K562 (cell line): ENCODE measurements around the gene F11R. TPM values are rescaled to one million over a fixed set of nuclear protein-coding genes. Genes with fewer than 3 reads are reported as not detected.

Experiments
- ATAC-seq: fragments of 200-7000 bp; cut with Tn5 transposase; 3 replicates; pipeline ENCODE4 v1.9.1; 2020; ENCODE audit warnings: moderate library complexity
- BruUV-seq: library from RNA; stranded (reverse); fragments of 400-500 nt; replicated peaks from 2 replicates; lab custom pipeline; 2021; lab: Mats Ljungman, UMichigan
- CTCF ChIA-PET: fragments of 300-600 bp; formaldehyde crosslinking; extraction: SDS; loops from one replicate; lab custom pipeline; 2021; ENCODE audit warnings: low intra/inter-chr PET ratio; lab: Yijun Ruan, JAX
- POLR2A ChIA-PET: fragments of 300-600, 350-650 bp; sonication (Branson Sonifier 250); formaldehyde crosslinking; extraction: SDS; loops from one replicate; lab custom pipeline; 2021; ENCODE audit warnings: antibody characterized with exemption, inconsistent platforms; lab: Yijun Ruan, JAX
- DNase-seq, 4 experiments: peaks; one replicate each; pipeline versions ENCODE4 v3.0.0 to v3.0.0-alpha.2; 2011 to 2018; ENCODE audit warnings: low spot score in 3 of 4, mixed read lengths in 3 of 4; ENCODE audit errors: extremely low read depth in 1 of 4
- FAIRE-seq: peaks from 2 replicates; lab custom pipeline; 2011; peaks lifted over from hg19 to GRCh38; lab: Jason Lieb, UNC
- H2AFZ ChIP-seq: 2 replicates; pipeline ENCODE4 v1.6.0; 2011; ENCODE audit warnings: low read depth, low read length, control low read depth, inconsistent platforms
- H3K27ac ChIP-seq: fragments of 200-600 bp; 3 replicates; pipeline ENCODE4 v1.8.0; 2011; ENCODE audit warnings: low read depth, mild to moderate bottlenecking, control low read depth, inconsistent platforms, low read length, moderate library complexity, mixed read lengths; ENCODE audit errors: extremely low read depth
- H3K27me3 ChIP-seq, 2 experiments: fragments of 300-600 bp in 1 of 2; 2 replicates in 1 of 2; 3 replicates in 1 of 2; pipeline versions ENCODE4 v1.6.0 to v1.8.0; 2011; ENCODE audit warnings: inconsistent platforms in 2 of 2, low read length in 2 of 2, mild to moderate bottlenecking in 1 of 2, mixed read lengths in 1 of 2, moderate library complexity in 1 of 2; ENCODE audit not compliant: control insufficient read depth in 2 of 2, insufficient read depth in 2 of 2
- H3K36me3 ChIP-seq: fragments of 300-600 bp; 3 replicates; pipeline ENCODE4 v1.8.0; 2011; ENCODE audit warnings: mild to moderate bottlenecking, low read length, inconsistent platforms; ENCODE audit not compliant: control insufficient read depth, insufficient read depth
- H3K4me1 ChIP-seq, 2 experiments: fragments of 200-600 bp in 1 of 2; replicated peaks in 1 of 2; 2 replicates in 1 of 2; 3 replicates in 1 of 2; pipeline versions ENCODE4 v1.5.1 to v1.8.0; 2011; ENCODE audit warnings: inconsistent platforms in 2 of 2, low read length in 2 of 2, mild to moderate bottlenecking in 1 of 2, mixed read lengths in 1 of 2, moderate library complexity in 1 of 2; ENCODE audit not compliant: control insufficient read depth in 2 of 2, insufficient read depth in 2 of 2
- H3K4me2 ChIP-seq: 2 replicates; pipeline ENCODE4 v1.6.1; 2011; ENCODE audit warnings: low read length, control low read depth, inconsistent platforms, mixed read lengths; ENCODE audit not compliant: insufficient read depth
- H3K4me3 ChIP-seq: fragments of 200-600 bp; sonication (generic), shearing (Covaris generic); 2 replicates; pipeline ENCODE4 v1.5.1; 2016; ENCODE audit warnings: control low read depth, inconsistent platforms
- H3K79me2 ChIP-seq: fragments of 200-600 bp; 3 replicates; pipeline ENCODE4 v1.8.0; 2011; ENCODE audit warnings: low read length, inconsistent platforms; ENCODE audit not compliant: control insufficient read depth, insufficient read depth
- H3K9ac ChIP-seq, 2 experiments: 2 replicates each; pipeline versions ENCODE4 v1.6.0 to v1.6.1; 2011; ENCODE audit warnings: low read depth in 2 of 2, low read length in 2 of 2, control low read depth in 1 of 2, inconsistent platforms in 1 of 2, mild to moderate bottlenecking in 1 of 2, mixed read lengths in 1 of 2; ENCODE audit not compliant: insufficient read depth in 1 of 2
- H3K9me1 ChIP-seq: one replicate; pipeline ENCODE4 v1.6.0; 2011; ENCODE audit warnings: inconsistent platforms, mild to moderate bottlenecking, low read length, moderate library complexity; ENCODE audit not compliant: control insufficient read depth, insufficient read depth
- H3K9me3 ChIP-seq: replicated peaks from 2 replicates; pipeline ENCODE4 v1.5.1; 2011; ENCODE audit warnings: low read depth, low read length, inconsistent platforms; ENCODE audit not compliant: control insufficient read depth, insufficient read depth
- H4K20me1 ChIP-seq: replicated peaks from 2 replicates; pipeline ENCODE4 v1.6.1; 2011; ENCODE audit warnings: low read length, inconsistent platforms, mixed read lengths; ENCODE audit not compliant: control insufficient read depth, insufficient read depth
- ATF7 ChIP-seq: fragments of 450-650 bp; IDR thresholded peaks from 2 replicates; pipeline ENCODE4 v1.7.1; 2014; ENCODE audit warnings: mild to moderate bottlenecking, moderate library complexity
- CC2D1A ChIP-seq: fragments of 450-650 bp; IDR thresholded peaks from 2 replicates; pipeline ENCODE4 v1.6.1; 2017; ENCODE audit warnings: mild to moderate bottlenecking
- CREB5 ChIP-seq: fragments of 250-450 bp; sonication (Bioruptor Pico); IDR thresholded peaks from 2 replicates; pipeline ENCODE4 v1.5.0; 2020; ENCODE audit warnings: mild to moderate bottlenecking
- DMBX1 ChIP-seq: fragments of 250-450 bp; sonication (Bioruptor Pico); IDR thresholded peaks from 2 replicates; pipeline ENCODE4 v1.8.0; 2022; ENCODE audit warnings: inconsistent platforms, mild to moderate bottlenecking, moderate library complexity, borderline replicate concordance
- EWSR1 ChIP-seq: fragments of 450-650 bp; IDR thresholded peaks from 2 replicates; pipeline ENCODE4 v1.6.1; 2018; ENCODE audit warnings: borderline replicate concordance, mild to moderate bottlenecking, low read depth, moderate library complexity; ENCODE audit not compliant: partially characterized antibody
- HDAC6 ChIP-seq: IDR thresholded peaks from 2 replicates; pipeline ENCODE4 v1.6.1; 2012; ENCODE audit warnings: low read depth, mild to moderate bottlenecking, control low read depth, inconsistent platforms, low read length, moderate library complexity
- KLF1 ChIP-seq: fragments of 450-650 bp; IDR thresholded peaks from 2 replicates; pipeline ENCODE4 v1.6.1; 2016; ENCODE audit warnings: missing genetic modification characterization, missing compliant biosample characterization
- MAFG ChIP-seq: fragments of 450-650 bp; conservative IDR thresholded peaks from 2 replicates; pipeline ENCODE4 v1.6.1; 2016; ENCODE audit warnings: missing genetic modification characterization, missing compliant biosample characterization
- NR2F6 ChIP-seq: fragments of 450-650 bp; formaldehyde crosslinking; IDR thresholded peaks from 2 replicates; pipeline ENCODE4 v1.4.0; 2020; ENCODE audit warnings: mild to moderate bottlenecking
- POLR3A ChIP-seq: IDR thresholded peaks from 2 replicates; pipeline ENCODE4 v1.6.1; 2011; ENCODE audit warnings: borderline replicate concordance, mild to moderate bottlenecking, moderate library complexity; ENCODE audit not compliant: insufficient read length, insufficient read depth; ENCODE audit errors: extremely low read depth
- PRDM10 ChIP-seq: fragments of 450-650 bp; IDR thresholded peaks from 2 replicates; pipeline ENCODE4 v1.6.1; 2018; ENCODE audit not compliant: partially characterized antibody
- PTTG1 ChIP-seq: fragments of 450-650 bp; IDR thresholded peaks from 2 replicates; pipeline ENCODE4 v1.6.1; 2016; ENCODE audit warnings: low read depth, mild to moderate bottlenecking, missing genetic modification characterization, missing compliant biosample characterization
- RB1 ChIP-seq: fragments of 450-650 bp; IDR thresholded peaks from 2 replicates; pipeline ENCODE4 v1.6.1; 2017; ENCODE audit warnings: low read depth, mild to moderate bottlenecking
- SLC30A9 ChIP-seq: fragments of 250-450 bp; sonication (Bioruptor Pico); IDR thresholded peaks from 2 replicates; pipeline ENCODE4 v1.8.0; 2022; ENCODE audit warnings: mild to moderate bottlenecking, moderate library complexity
- WGBS: fragments of 100-300 bp; shearing (Covaris generic); methylation state at CpG from one replicate; pipeline ENCODE4 v1.1.6; 2016; ENCODE audit warnings: low coverage, mixed read lengths; ENCODE audit not compliant: insufficient coverage; ENCODE audit errors: missing lambda C conversion rate; 5-methylcytosine and 5-hydroxymethylcytosine counted together
- in situ Hi-C: fragments of 300-500 bp; cut with MboI; formaldehyde crosslinking; loops from 4 replicates; pipeline ENCODE4 v1.15.0; 2018; ENCODE audit warnings: inconsistent platforms, mixed read lengths
- intact Hi-C: fragments of 100-400 bp; cut with micrococcal nuclease; formaldehyde crosslinking; loops from 2 replicates; pipeline ENCODE4 v1.14.2; 2022
- polyA plus RNA-seq, 8 experiments: library from polyadenylated mRNA; depleted of rRNA in 4 of 8; stranded (reverse) in 5 of 8; unstranded in 3 of 8; fragments of >200 nt; fragmentation: Nextera tagmentation in 2 of 8; fragmentation: Illumina TruSeq in 1 of 8; extraction: Ambion mirVana in 2 of 8; extraction: Trizol in 1 of 8; gene quantifications; 2 replicates each; pipeline versions ENCODE4 v1.2.1 to v1.2.3, GENCODE V29; 2011 to 2014; ENCODE audit warnings: inconsistent platforms in 1 of 8, missing spikeins in 1 of 8
- total RNA-seq, 7 experiments: library from RNA; depleted of rRNA in 6 of 7; stranded (reverse); fragments of >200 nt in 6 of 7; fragmentation: Illumina TruSeq in 2 of 7; extraction: Trizol in 2 of 7; gene quantifications; 2 replicates each; pipeline versions ENCODE4 v1.2.1 to v1.2.3, GENCODE V29; 2011 to 2021; ENCODE audit warnings: low replicate concordance in 1 of 7

The F11R gene
- total and polyA plus RNA-seq, 9 of the 15 experiments (the other 6 are each of a cell fraction or from before 2014, with no cell fraction given): 27.4 to 187 (median 52.5) TPM

DNA sequence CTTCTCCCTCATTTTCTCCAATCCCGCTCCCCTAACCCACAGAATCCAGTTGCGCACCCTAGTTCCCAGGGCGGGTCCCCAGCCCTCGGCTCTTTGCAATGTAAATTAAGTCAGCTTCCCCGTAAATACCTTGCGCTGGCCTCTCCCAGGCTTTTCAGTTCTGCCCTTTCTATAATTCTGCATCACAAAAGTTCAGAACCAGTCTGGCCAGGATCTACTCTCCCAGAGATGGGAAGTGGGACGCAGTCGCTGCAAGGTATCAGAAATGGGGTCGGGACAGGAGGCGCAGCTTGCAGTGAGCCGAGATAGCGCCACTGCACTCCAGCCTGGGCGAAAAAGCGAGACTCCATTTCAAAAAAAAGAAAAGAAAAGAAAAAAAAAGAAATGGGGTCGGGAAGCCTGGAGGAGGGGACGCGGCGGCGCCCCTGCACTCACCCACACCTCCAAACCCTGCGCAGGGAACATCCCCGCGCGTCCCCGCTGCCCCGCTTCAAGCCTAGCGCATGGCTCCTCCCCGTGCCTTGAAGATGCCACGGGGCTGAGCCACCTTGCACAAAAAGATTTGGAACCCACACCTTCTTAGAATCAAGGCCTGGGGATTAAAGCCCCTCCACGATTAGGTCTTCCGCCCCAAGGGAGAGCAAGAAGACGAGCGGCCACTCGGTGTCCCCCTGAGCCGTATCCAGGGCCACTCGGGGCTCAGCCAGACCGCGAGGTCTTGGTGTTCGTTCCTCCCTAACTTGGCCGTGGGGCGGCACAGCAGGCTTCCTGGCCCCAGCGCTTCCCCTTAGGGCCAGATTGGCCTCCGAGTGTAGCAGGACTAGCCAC is 39.2 kb downstream of the F11R start:
- peak; percentile 41; the same call in 2 of the 3 replicates for ATAC-seq
- Histone ChIP-seq H3K9me1 (no peaks in the 10 kb centered on the region), H3K4me1 (peaks cover 0 to 6% of the 10 kb centered on the region in 2 experiments; a peak in 2 of 5 replicates), H2AFZ (no peak overlapping the region), H3K36me3 (no peaks in the 10 kb centered on the region), H3K4me2 (no peak overlapping the region), H3K9ac (0 out of 4 replicates have a peak overlapping the region, but pooled peaks of 1 of the 2 experiments have one; percentile 45), H3K79me2 (no peaks in the 10 kb centered on the region), H3K9me3 (no peaks in the 10 kb centered on the region; the same call in 1 of the 2 replicates), H4K20me1 (no peaks in the 10 kb centered on the region), H3K27ac (no peak overlapping the region), H3K4me3 (no peak overlapping the region), H3K27me3 (peaks cover 0 to 14% of the 10 kb centered on the region in 2 experiments; a peak in 2 of 5 replicates)
- CTCF ChIA-PET: no interaction called here
- 53% methylated on average over 41 of the region's 42 CpGs for WGBS
- no peak for FAIRE-seq
- BruUV-seq: no TSS peak
- intact Hi-C loops: no loop called here
- POLR2A ChIA-PET: interaction anchor here (1.2 kb wide), 1 partner anchor 11 kb away, joined by 3 read pairs; no protein-coding TSS in a partner anchor
- no peak for DNase-seq
- in situ Hi-C loops: no loop called here
- TF ChIP-seq PTTG1 (tag): no peak
- no peak for TF ChIP-seq ATF7
- TF ChIP-seq CC2D1A: no peak
- TF ChIP-seq POLR3A: no peak
- TF ChIP-seq KLF1 (tag): no peak
- TF ChIP-seq PRDM10: no peak
- no peak for TF ChIP-seq HDAC6
- TF ChIP-seq NR2F6 (CRISPR knock-in tag): no peak
- TF ChIP-seq EWSR1: no peak
- TF ChIP-seq CREB5 (CRISPR knock-in tag): no peak
- no peak for TF ChIP-seq SLC30A9 (CRISPR knock-in tag)
- TF ChIP-seq RB1: no peak
- no peak for TF ChIP-seq MAFG (tag)
- no peak for TF ChIP-seq DMBX1 (CRISPR knock-in tag)
